SJSA1 (cell line): Measurements from ENCODE around the gene MAS1. TPM values are rescaled to one million over a fixed set of nuclear protein-coding genes. Genes with fewer than 3 reads are reported as not detected.

ENCODE experiments used
- DNase-seq, 2 experiments: peaks; one replicate each; pipeline ENCODE4 v3.0.0-alpha.2; 2015 to 2020; ENCODE audit warnings: low spot score in 2 of 2, low read depth in 1 of 2
- H3K27ac ChIP-seq: fragments of 250-450 bp; sonication (Bioruptor Pico); 2 replicates; pipeline ENCODE4 v1.5.1; 2020; ENCODE audit warnings: mild to moderate bottlenecking, moderate library complexity
- H3K27me3 ChIP-seq: fragments of 250-450 bp; sonication (Bioruptor Pico); replicated peaks from 2 replicates; pipeline ENCODE4 v1.5.1; 2020; ENCODE audit warnings: mild to moderate bottlenecking, moderate library complexity
- H3K36me3 ChIP-seq: fragments of 250-450 bp; sonication (Bioruptor Pico); 2 replicates; pipeline ENCODE4 v1.5.1; 2020; ENCODE audit warnings: mild to moderate bottlenecking
- H3K4me1 ChIP-seq: fragments of 250-450 bp; sonication (Bioruptor Pico); replicated peaks from 2 replicates; pipeline ENCODE4 v1.6.1; 2021; ENCODE audit warnings: mild to moderate bottlenecking
- H3K4me3 ChIP-seq: fragments of 250-450 bp; sonication (Bioruptor Pico); 2 replicates; pipeline ENCODE4 v1.5.1; 2020; ENCODE audit warnings: mild to moderate bottlenecking
- H3K9me3 ChIP-seq: fragments of 250-450 bp; sonication (Bioruptor Pico); replicated peaks from 2 replicates; pipeline ENCODE4 v1.5.1; 2020; ENCODE audit warnings: mild to moderate bottlenecking
- total RNA-seq: library from RNA; depleted of rRNA; stranded (reverse); fragments of >200 nt; shearing (Covaris generic); gene quantifications from 2 replicates; pipeline ENCODE4 v1.2.3, GENCODE V29; 2014

Gene MAS1
- total RNA-seq, 1 experiment from 2014 or later: not detected

GRCh38 chr6:159866286-159867247 is 24.2 kb upstream of the MAS1 start:
- Histone ChIP-seq H3K27me3 (no peaks in the 10 kb centered on the region), H3K27ac (no peak overlapping the region), H3K36me3 (no peaks in the 10 kb centered on the region), H3K9me3 (no peaks in the 10 kb centered on the region), H3K4me1 (no peaks in the 10 kb centered on the region), H3K4me3 (no peak overlapping the region)
- no peak for DNase-seq

- DNase-seq: no peak
- Histone ChIP-seq H3K27ac (no peak overlapping the region), H3K27me3 (no peaks in the 10 kb centered on the region), H3K4me1 (no peaks in the 10 kb centered on the region), H3K9me3 (no peaks in the 10 kb centered on the region), H3K4me3 (no peak overlapping the region), H3K36me3 (no peaks in the 10 kb centered on the region)
These were observed 19.5 kb upstream of the MAS1 start for GRCh38 chr6:159871241-159871640.

- no peak for DNase-seq
- H3K4me3 ChIP-seq: no peak overlapping the region
These were observed 18.9 kb upstream of the MAS1 start for GRCh38 chr6:159871906-159872305.

GRCh38 chr6:159874435-159874834 is 16.4 kb upstream of the MAS1 start:
- Histone ChIP-seq H3K36me3 (no peaks in the 10 kb centered on the region), H3K4me1 (no peaks in the 10 kb centered on the region), H3K4me3 (no peak overlapping the region), H3K27ac (no peak overlapping the region), H3K27me3 (no peaks in the 10 kb centered on the region), H3K9me3 (no peaks in the 10 kb centered on the region)
- no peak for DNase-seq

More at GRCh38 chr6:159871906-159872305, 18.9 kb upstream of the MAS1 start:
- Histone ChIP-seq H3K9me3 (no peaks in the 10 kb centered on the region), H3K36me3 (no peaks in the 10 kb centered on the region), H3K4me1 (no peaks in the 10 kb centered on the region), H3K27ac (no peak overlapping the region), H3K27me3 (no peaks in the 10 kb centered on the region)

- Histone ChIP-seq H3K36me3 (no peaks in the 10 kb centered on the region), H3K4me3 (no peak overlapping the region), H3K27me3 (no peaks in the 10 kb centered on the region), H3K4me1 (no peaks in the 10 kb centered on the region), H3K9me3 (no peaks in the 10 kb centered on the region), H3K27ac (no peak overlapping the region)
- no peak for DNase-seq
These were observed 15.6 kb upstream of the MAS1 start for GRCh38 chr6:159875194-159875593.

GRCh38 chr6:159876242-159876641 is 14.5 kb upstream of the MAS1 start:
- Histone ChIP-seq H3K36me3 (no peaks in the 10 kb centered on the region), H3K9me3 (no peaks in the 10 kb centered on the region), H3K27me3 (no peaks in the 10 kb centered on the region), H3K4me1 (no peaks in the 10 kb centered on the region), H3K27ac (no peak overlapping the region), H3K4me3 (no peak overlapping the region)
- DNase-seq: no peak

- Histone ChIP-seq H3K9me3 (no peaks in the 10 kb centered on the region), H3K4me1 (no peaks in the 10 kb centered on the region), H3K27ac (no peak overlapping the region), H3K36me3 (no peaks in the 10 kb centered on the region), H3K27me3 (no peaks in the 10 kb centered on the region), H3K4me3 (no peak overlapping the region)
- DNase-seq: no peak
These were observed 13.5 kb upstream of the MAS1 start for GRCh38 chr6:159877256-159877808.

GRCh38 chr6:159878341-159878740 is 12.4 kb upstream of the MAS1 start:
- H3K4me3 ChIP-seq: no peak overlapping the region
- H3K27me3 ChIP-seq: no peaks in the 10 kb centered on the region
- no peak overlapping the region for H3K27ac ChIP-seq
- no peaks in the 10 kb centered on the region for H3K36me3 ChIP-seq
- DNase-seq: no peak
- no peaks in the 10 kb centered on the region for H3K4me1 ChIP-seq
- H3K9me3 ChIP-seq: no peaks in the 10 kb centered on the region

GRCh38 chr6:159879856-159880255 is 10.9 kb upstream of the MAS1 start:
- H3K36me3 ChIP-seq: no peaks in the 10 kb centered on the region
- H3K4me1 ChIP-seq: no peaks in the 10 kb centered on the region
- H3K9me3 ChIP-seq: no peaks in the 10 kb centered on the region
- DNase-seq: no peak
- no peak overlapping the region for H3K4me3 ChIP-seq
- no peak overlapping the region for H3K27ac ChIP-seq
- no peaks in the 10 kb centered on the region for H3K27me3 ChIP-seq

- Histone ChIP-seq H3K4me3 (no peak overlapping the region), H3K27me3 (no peaks in the 10 kb centered on the region), H3K27ac (no peak overlapping the region), H3K4me1 (no peaks in the 10 kb centered on the region), H3K36me3 (no peaks in the 10 kb centered on the region), H3K9me3 (no peaks in the 10 kb centered on the region)
- no peak for DNase-seq
These were observed 10.3 kb upstream of the MAS1 start for GRCh38 chr6:159880412-159880975.

- Histone ChIP-seq H3K4me1 (no peaks in the 10 kb centered on the region), H3K36me3 (no peaks in the 10 kb centered on the region), H3K4me3 (no peak overlapping the region), H3K27me3 (peaks cover 7% of the 10 kb centered on the region; the same call in 1 of the 2 replicates), H3K9me3 (no peaks in the 10 kb centered on the region), H3K27ac (no peak overlapping the region)
- DNase-seq: no peak
These were observed 6.1 kb upstream of the MAS1 start for GRCh38 chr6:159884720-159885119.

GRCh38 chr6:159886270-159886669 is 4.5 kb upstream of the MAS1 start:
- DNase-seq: no peak
- no peak overlapping the region for H3K27ac ChIP-seq
- H3K9me3 ChIP-seq: no peaks in the 10 kb centered on the region
- peaks cover 13% of the 10 kb centered on the region; the same call in 1 of the 2 replicates for H3K27me3 ChIP-seq
- no peaks in the 10 kb centered on the region for H3K36me3 ChIP-seq
- H3K4me3 ChIP-seq: no peak overlapping the region
- no peaks in the 10 kb centered on the region for H3K4me1 ChIP-seq

- H3K27ac ChIP-seq: no peak overlapping the region
- no peaks in the 10 kb centered on the region for H3K36me3 ChIP-seq
- H3K27me3 ChIP-seq: peaks cover 18% of the 10 kb centered on the region
- H3K9me3 ChIP-seq: no peaks in the 10 kb centered on the region
- H3K4me1 ChIP-seq: no peaks in the 10 kb centered on the region
- no peak overlapping the region for H3K4me3 ChIP-seq
- no peak for DNase-seq
These were observed 3.6 kb upstream of the MAS1 start for GRCh38 chr6:159887146-159887545.

GRCh38 chr6:159887761-159888160 is 3.0 kb upstream of the MAS1 start:
- Histone ChIP-seq H3K4me3 (no peak overlapping the region), H3K27ac (no peak overlapping the region), H3K9me3 (no peaks in the 10 kb centered on the region), H3K27me3 (peaks cover 18% of the 10 kb centered on the region), H3K36me3 (no peaks in the 10 kb centered on the region), H3K4me1 (no peaks in the 10 kb centered on the region)
- no peak for DNase-seq
